Loucy (cell line): ENCODE measurements around the gene STT3B.

Experiments used
- H2AFZ ChIP-seq: fragments of 200-600 bp; sonication (generic); 2 replicates; pipeline ENCODE4 v1.6.0; 2016; ENCODE audit warnings: antibody characterized with exemption, mild to moderate bottlenecking, low read length, moderate library complexity
- H3F3A ChIP-seq: fragments of 200-600 bp; 2 replicates; pipeline ENCODE4 v1.6.0; 2016; ENCODE audit warnings: antibody characterized with exemption, low read depth, mild to moderate bottlenecking
- H3K27me3 ChIP-seq: fragments of 200-600 bp; sonication (generic); 2 replicates; pipeline ENCODE4 v1.6.1; 2014; ENCODE audit warnings: low read length, mild to moderate bottlenecking; ENCODE audit not compliant: insufficient read depth, poor library complexity, severe bottlenecking
- H3K36me3 ChIP-seq: fragments of 200-600 bp; sonication (generic); 2 replicates; pipeline ENCODE4 v1.6.1; 2016; ENCODE audit warnings: low read length; ENCODE audit not compliant: insufficient read depth
- H3K4me1 ChIP-seq: fragments of 200-600 bp; sonication (generic); 2 replicates; pipeline ENCODE4 v1.5.1; 2014; ENCODE audit warnings: low read length, mild to moderate bottlenecking; ENCODE audit not compliant: insufficient read depth, poor library complexity, severe bottlenecking
- H3K4me2 ChIP-seq: fragments of 200-600 bp; sonication (generic); 2 replicates; pipeline ENCODE4 v1.6.0; 2014; ENCODE audit warnings: antibody characterized with exemption, low read length, low read depth, mild to moderate bottlenecking; ENCODE audit not compliant: poor library complexity, severe bottlenecking
- H3K4me3 ChIP-seq: fragments of 200-600 bp; sonication (generic); 2 replicates; pipeline ENCODE4 v1.5.1; 2014; ENCODE audit warnings: low read length, mild to moderate bottlenecking, mixed read lengths; ENCODE audit not compliant: poor library complexity, severe bottlenecking
- H3K79me2 ChIP-seq: fragments of 200-600 bp; sonication (generic); 2 replicates; pipeline ENCODE4 v1.6.1; 2014; ENCODE audit warnings: low read length; ENCODE audit not compliant: insufficient read depth
- H3K9ac ChIP-seq: fragments of 200-600 bp; sonication (generic); 2 replicates; pipeline ENCODE4 v1.6.0; 2014; ENCODE audit warnings: mild to moderate bottlenecking, low read depth, low read length, moderate library complexity; ENCODE audit not compliant: poor library complexity, severe bottlenecking
- H3K9me2 ChIP-seq: fragments of 200-600 bp; sonication (generic); replicated peaks from 2 replicates; pipeline ENCODE4 v1.6.1; 2016; ENCODE audit warnings: low read depth, low read length, mixed read lengths
- H3K9me3 ChIP-seq: fragments of 200-600 bp; sonication (generic); 2 replicates; pipeline ENCODE4 v1.6.1; 2014; ENCODE audit warnings: mild to moderate bottlenecking, antibody characterized with exemption, low read length, low read depth; ENCODE audit not compliant: insufficient read depth
- H4K20me1 ChIP-seq: fragments of 200-600 bp; sonication (generic); 2 replicates; pipeline ENCODE4 v1.6.0; 2014; ENCODE audit warnings: antibody characterized with exemption, low read length, mild to moderate bottlenecking; ENCODE audit not compliant: insufficient read depth, poor library complexity, severe bottlenecking
- EZH2phosphoT487 ChIP-seq: fragments of 200-600 bp; IDR thresholded peaks from 2 replicates; pipeline ENCODE4 v1.6.1; 2018; ENCODE audit warnings: antibody characterized with exemption, mild to moderate bottlenecking, moderate library complexity, borderline replicate concordance
- TF ChIP-seq, protein P1 (sequence below): fragments of 200-600 bp; sonication (generic); conservative IDR thresholded peaks from 2 replicates; pipeline ENCODE4 v1.5.1; 2014; ENCODE audit warnings: mild to moderate bottlenecking, antibody characterized with exemption, low read length

Gene STT3B

DNA sequence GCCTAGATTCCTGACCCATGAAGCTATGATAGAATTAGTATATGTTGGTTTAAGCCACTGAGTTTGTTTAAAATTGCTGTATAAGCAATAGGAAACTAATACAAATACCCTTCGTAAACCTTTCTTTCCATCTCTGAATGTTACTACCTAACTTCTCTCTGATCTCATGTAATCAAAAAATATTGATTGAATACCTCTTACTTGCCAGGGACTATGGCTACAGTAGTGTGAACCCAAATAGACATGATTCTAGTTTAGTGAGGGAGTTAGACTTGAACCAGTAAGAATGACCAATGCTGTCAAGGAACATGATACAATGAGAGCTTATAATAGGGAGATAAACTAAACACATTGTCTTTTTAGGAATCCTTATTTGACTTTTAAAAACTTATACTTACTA lies 19.4 kb downstream of the STT3B start:
- H4K20me1 ChIP-seq = peaks cover 99% of the 10 kb centered on the region
- peak overlapping the region; percentile 99 for H3K9ac ChIP-seq
- H3K9me2 ChIP-seq = no peaks in the 10 kb centered on the region
- peak overlapping the region; percentile 95 for H3K4me2 ChIP-seq
- no peaks in the 10 kb centered on the region for H3K9me3 ChIP-seq
- no peak overlapping the region for H2AFZ ChIP-seq
- H3K79me2 ChIP-seq = peaks cover 100% of the 10 kb centered on the region
- H3K4me3 ChIP-seq = peak overlapping the region; percentile 88
- H3K36me3 ChIP-seq = peaks cover 97% of the 10 kb centered on the region
- H3K4me1 ChIP-seq = peaks cover 79% of the 10 kb centered on the region
- TF ChIP-seq, protein P1, sequence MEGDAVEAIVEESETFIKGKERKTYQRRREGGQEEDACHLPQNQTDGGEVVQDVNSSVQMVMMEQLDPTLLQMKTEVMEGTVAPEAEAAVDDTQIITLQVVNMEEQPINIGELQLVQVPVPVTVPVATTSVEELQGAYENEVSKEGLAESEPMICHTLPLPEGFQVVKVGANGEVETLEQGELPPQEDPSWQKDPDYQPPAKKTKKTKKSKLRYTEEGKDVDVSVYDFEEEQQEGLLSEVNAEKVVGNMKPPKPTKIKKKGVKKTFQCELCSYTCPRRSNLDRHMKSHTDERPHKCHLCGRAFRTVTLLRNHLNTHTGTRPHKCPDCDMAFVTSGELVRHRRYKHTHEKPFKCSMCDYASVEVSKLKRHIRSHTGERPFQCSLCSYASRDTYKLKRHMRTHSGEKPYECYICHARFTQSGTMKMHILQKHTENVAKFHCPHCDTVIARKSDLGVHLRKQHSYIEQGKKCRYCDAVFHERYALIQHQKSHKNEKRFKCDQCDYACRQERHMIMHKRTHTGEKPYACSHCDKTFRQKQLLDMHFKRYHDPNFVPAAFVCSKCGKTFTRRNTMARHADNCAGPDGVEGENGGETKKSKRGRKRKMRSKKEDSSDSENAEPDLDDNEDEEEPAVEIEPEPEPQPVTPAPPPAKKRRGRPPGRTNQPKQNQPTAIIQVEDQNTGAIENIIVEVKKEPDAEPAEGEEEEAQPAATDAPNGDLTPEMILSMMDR = no peak
- TF ChIP-seq EZH2phosphoT487 = no peak
- no peaks in the 10 kb centered on the region for H3K27me3 ChIP-seq
- peaks cover 27% of the 10 kb centered on the region for H3F3A ChIP-seq

DNA sequence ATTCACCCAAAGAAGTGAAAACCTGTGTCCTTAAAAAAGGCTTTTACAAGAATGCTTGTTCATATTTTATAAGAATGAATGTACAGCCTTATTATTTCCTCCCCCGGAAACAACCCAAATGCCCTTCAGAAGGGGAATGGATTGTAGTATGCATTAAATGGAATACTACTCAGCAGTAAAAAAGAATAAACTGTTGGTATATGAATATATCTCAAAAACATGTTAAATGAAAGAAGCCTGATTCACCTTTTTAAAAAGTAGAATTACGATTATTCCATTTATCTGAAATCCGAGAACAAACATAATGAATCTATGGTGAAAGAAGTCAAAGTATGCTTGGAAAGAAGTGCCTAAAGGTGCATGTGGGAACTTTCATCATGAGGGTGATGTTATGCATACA lies 20.5 kb downstream of the STT3B start:
- Histone ChIP-seq H3K4me1 (peaks cover 78% of the 10 kb centered on the region), H3K79me2 (peaks cover 100% of the 10 kb centered on the region), H3K9ac (peak overlapping the region; percentile 44), H3K9me2 (no peaks in the 10 kb centered on the region), H3K4me2 (peak overlapping the region; percentile 95), H2AFZ (no peak overlapping the region), H4K20me1 (peaks cover 99% of the 10 kb centered on the region), H3K9me3 (no peaks in the 10 kb centered on the region), H3F3A (peaks cover 29% of the 10 kb centered on the region), H3K27me3 (no peaks in the 10 kb centered on the region), H3K4me3 (peak overlapping the region; percentile 88), H3K36me3 (peaks cover 92% of the 10 kb centered on the region)
- TF ChIP-seq, protein P1 = no peak
- TF ChIP-seq EZH2phosphoT487 = no peak

DNA sequence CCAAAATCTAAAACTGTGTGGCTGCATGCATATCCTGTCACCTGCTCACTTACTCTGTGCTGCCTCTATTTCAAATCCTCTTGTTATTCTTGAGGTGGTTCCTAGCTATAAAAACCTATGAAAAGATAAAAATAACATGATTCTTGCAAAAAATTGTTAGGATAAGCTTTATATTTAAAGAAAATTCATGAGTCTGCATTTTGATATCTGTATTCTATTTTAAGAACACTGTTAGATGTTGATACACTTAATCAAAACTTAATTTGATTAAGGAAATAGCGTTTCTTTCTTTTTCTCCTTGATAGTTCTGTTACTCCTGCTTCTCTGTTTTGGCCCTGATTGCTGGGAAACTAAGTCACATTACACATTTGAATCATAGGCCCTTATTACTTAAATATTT lies 22.5 kb downstream of the STT3B start:
- Histone ChIP-seq H4K20me1 (peaks cover 99% of the 10 kb centered on the region), H3K9me2 (no peaks in the 10 kb centered on the region), H3K9ac (peak overlapping the region; percentile 44), H3K4me2 (peak overlapping the region; percentile 95), H3K79me2 (peaks cover 100% of the 10 kb centered on the region), H3K27me3 (no peaks in the 10 kb centered on the region), H3K36me3 (peaks cover 77% of the 10 kb centered on the region), H2AFZ (no peak overlapping the region), H3K9me3 (no peaks in the 10 kb centered on the region), H3K4me3 (peak overlapping the region; percentile 88), H3K4me1 (peaks cover 91% of the 10 kb centered on the region), H3F3A (peaks cover 42% of the 10 kb centered on the region)
- no peak for TF ChIP-seq EZH2phosphoT487
- TF ChIP-seq, protein P1 = no peak
